Choroid plexus epithelial cell (primary cell): ENCODE results near the gene ANKRD36C.
"Not testable (repeated sequence)": the region's sequence is repeated elsewhere in the genome, so short reads cannot be mapped to it uniquely, and the experiment has no call there.

Experiments used
- DNase-seq: peaks from one replicate; pipeline ENCODE4 v3.0.0-alpha.2; 2010; ENCODE audit warnings: low read depth
- H3K4me3 ChIP-seq: 2 replicates; pipeline ENCODE4 v1.5.1; 2011; ENCODE audit warnings: low read depth, mild to moderate bottlenecking, control low read depth, low read length, moderate library complexity
- CTCF ChIP-seq: conservative IDR thresholded peaks from 2 replicates; pipeline ENCODE4 v1.5.1; 2011; ENCODE audit warnings: low read depth, mild to moderate bottlenecking, control low read depth, inconsistent platforms, low read length, moderate library complexity

ANKRD36C gene

GRCh38 chr2:96012792-96013264 lies 21.2 kb upstream of the ANKRD36C start:
- not testable (repeated sequence) for H3K4me3 ChIP-seq, DNase-seq

DNA sequence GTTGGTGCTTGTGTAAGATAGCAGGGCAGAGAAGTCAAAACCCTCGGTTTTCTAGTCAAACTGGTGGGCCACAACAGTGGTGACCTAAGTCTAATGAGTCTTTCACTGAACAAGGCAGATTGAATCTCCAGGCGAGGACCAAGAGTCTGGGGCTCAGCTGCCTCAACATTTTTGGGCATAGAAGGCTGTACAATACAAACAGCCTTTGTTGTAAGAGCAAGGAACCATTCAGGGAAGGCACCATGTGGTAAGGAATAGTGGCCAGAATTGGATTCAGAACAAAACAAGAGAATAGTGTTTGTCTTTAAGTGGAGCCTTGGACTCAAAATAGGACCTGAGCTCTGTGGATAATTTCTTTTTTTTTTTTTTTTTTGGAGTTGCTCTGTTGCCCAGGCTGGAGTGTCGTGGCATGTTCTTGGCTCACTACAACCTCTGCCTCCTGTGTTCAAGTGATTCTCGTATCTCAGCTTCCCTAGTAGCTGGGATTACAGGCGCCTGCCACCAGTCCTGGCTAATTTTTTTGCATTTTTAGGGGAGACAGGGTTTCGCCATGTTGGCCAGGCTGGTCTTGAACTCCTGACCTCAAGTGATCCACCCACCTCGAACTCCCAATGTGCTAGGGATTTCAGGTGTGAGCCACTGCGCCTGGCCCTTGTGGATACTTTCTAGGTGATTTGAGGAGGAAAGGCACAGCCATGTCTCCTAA lies 20.6 kb upstream of the ANKRD36C start:
- not testable (repeated sequence) for DNase-seq

DNA sequence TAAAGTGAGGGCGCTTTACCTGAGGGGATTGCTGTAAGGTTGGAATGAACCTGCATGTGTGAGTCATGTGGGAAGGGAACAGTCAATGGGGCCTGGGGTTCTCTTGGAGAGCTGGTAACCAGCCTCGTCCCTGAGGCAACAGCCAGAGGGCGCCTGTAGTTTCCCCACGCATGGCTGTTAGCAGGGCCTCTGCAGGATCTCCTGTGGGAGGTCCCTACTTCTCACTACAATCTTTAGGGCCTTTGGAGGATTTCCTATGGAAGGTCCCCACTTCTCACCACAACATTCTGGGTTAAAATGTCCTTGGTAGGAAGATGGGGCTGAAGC lies 19.5 kb upstream of the ANKRD36C start:
- not testable (repeated sequence) for H3K4me3 ChIP-seq
- DNase-seq, result peak; percentile 42
- peak; percentile 46 for TF ChIP-seq CTCF

More for the DNA sequence above, 20.6 kb upstream of the ANKRD36C start:
- not testable (repeated sequence) for H3K4me3 ChIP-seq

- H3K4me3 ChIP-seq, result peak overlapping the region; percentile 53
- DNase-seq, result peak; percentile 66
These were observed 18.9 kb upstream of the ANKRD36C start for GRCh38 chr2:96010320-96011128.

DNA sequence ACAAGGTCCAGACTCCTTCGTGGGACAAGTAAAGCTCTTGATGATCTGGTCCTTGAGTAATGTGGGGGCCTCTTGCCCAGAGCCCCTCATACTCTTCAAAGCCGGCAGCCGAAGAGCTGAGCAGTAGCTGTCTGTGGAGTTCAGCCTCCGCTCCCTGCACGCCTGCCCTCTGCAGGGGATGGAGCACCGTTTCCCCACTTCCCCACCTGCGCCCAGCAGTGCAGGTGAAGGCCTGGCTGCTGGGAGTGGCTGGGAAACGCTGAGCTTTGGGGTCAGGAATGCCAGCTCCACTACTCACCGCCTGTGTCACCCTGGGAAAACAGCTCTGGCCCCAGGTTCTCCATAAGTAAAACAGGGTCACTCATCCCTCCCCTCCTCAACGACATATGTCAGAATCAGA lies 18.2 kb upstream of the ANKRD36C start:
- DNase-seq, result not testable (repeated sequence)
- H3K4me3 ChIP-seq, result peak overlapping the region; percentile 53

GRCh38 chr2:96008051-96008450 lies 16.4 kb upstream of the ANKRD36C start:
- DNase-seq, H3K4me3 ChIP-seq: not testable (repeated sequence)

GRCh38 chr2:96006248-96006647 lies 14.6 kb upstream of the ANKRD36C start:
- DNase-seq, H3K4me3 ChIP-seq: not testable (repeated sequence)

DNA sequence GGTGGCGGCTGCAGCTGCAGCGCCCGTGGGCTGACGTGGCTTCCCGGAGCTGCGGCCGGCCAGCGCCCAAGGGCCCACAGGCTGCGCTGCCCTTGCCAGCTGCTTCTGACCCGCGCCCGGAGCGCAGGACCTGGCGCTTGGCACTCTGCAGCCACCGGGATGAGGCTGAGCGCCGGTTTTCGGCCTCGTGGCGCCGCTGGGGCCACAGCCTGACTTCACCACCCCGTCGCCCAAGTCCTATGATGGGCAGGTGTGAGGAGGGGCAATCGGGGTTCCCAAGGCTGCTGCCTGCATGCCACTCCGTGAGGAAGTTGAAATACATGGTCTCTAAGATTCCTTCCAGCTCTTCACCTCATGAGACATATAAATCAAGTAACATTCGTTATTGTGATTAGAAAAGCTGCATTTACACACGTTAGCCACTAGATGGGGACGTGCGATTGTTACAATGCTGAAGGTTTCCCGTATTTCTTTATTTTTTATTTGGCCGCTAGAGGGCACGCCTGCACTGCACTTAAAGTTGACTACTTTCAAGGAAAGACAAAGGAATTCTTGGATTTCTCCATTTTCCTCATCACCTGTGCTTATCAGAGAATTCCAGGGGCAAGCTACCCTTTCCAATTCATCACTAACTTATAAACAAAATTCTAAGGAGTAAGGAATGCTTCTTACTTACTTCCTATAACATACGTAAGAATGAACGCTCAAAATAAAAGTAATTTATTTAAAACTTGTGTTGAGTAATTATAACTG lies 1.1 kb upstream of the ANKRD36C start:
- peak; percentile 67 for DNase-seq
- TF ChIP-seq CTCF, result peak; percentile 68

GRCh38 chr2:95992102-95992501 lies 478 bp upstream of the ANKRD36C start:
- not testable (repeated sequence) for DNase-seq
- H3K4me3 ChIP-seq, result peak overlapping the region; percentile 64

More for the DNA sequence above, 1.1 kb upstream of the ANKRD36C start:
- H3K4me3 ChIP-seq, result peak overlapping the region; percentile 64

DNA sequence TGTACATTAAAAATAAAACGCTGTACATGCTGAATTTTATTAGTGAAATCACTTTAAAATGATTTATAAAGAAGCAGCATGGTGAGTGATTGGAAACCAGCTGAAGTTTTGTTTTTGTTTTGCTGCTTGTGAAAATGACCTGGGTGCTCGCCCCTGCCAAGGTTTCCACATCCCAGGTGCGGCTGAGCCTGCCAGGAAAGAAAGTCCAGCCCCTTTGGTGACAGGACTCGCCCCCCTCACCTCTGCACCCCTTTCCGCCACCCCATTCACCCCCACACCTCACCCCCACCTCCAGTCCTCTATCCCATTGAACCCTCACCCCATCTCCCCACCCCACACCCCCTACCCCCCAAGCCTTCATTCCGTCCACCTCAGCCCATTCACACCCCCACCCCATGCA lies 740 bp downstream of the ANKRD36C start:
- peak overlapping the region; percentile 44 for H3K4me3 ChIP-seq

GRCh38 chr2:95951662-95952061 lies 40.0 kb downstream of the ANKRD36C start:
- DNase-seq, H3K4me3 ChIP-seq: not testable (repeated sequence)

More for the DNA sequence above, 740 bp downstream of the ANKRD36C start:
- not testable (repeated sequence) for DNase-seq

GRCh38 chr2:95948039-95948438 lies 43.6 kb downstream of the ANKRD36C start:
- DNase-seq, result peak; percentile 66

GRCh38 chr2:95939947-95940346 lies 51.7 kb downstream of the ANKRD36C start:
- DNase-seq, H3K4me3 ChIP-seq: not testable (repeated sequence)

More at GRCh38 chr2:95948039-95948438, 43.6 kb downstream of the ANKRD36C start:
- H3K4me3 ChIP-seq, result not testable (repeated sequence)

- H3K4me3 ChIP-seq, DNase-seq: not testable (repeated sequence)
These were observed 60.9 kb downstream of the ANKRD36C start for GRCh38 chr2:95930740-95931139.

DNA sequence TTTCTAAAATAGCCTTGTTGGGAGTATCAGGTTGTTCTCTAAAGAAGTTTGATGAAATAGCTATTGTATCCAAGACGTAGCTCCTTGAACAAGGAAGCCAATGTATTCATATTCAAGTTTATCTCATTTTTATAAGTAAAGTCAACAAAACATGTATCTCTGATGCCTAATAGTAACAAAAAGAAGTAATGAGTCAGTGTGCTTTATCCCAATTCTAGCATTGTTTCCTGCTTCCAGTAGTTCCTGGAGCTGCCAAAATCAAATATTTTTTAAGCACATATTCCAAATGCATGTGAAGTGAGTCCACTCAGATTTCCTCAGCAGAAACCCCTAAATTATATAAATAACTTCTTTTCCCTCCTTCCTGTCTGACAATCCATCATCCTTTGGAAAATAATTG lies 74.6 kb downstream of the ANKRD36C start:
- DNase-seq, H3K4me3 ChIP-seq: not testable (repeated sequence)

- H3K4me3 ChIP-seq, result not testable (repeated sequence)
- DNase-seq, result peak; percentile 21
These were observed 76.5 kb downstream of the ANKRD36C start for GRCh38 chr2:95915131-95915530.
